Thymus (tissue), 11 donors: ENCODE results near the gene HSD17B12. TPM values are rescaled to one million over a fixed set of nuclear protein-coding genes. Genes with fewer than 3 reads are reported as not detected.

Experiments used
- DNase-seq, 9 donors: peaks; one replicate each; pipeline ENCODE4 v3.0.0-alpha.2; 2013; ENCODE audit warnings: low spot score in 9 of 9, low read depth in 6 of 9, missing footprints in 1 of 9
- H3K27ac ChIP-seq, 2 donors: one replicate each; pipeline ENCODE4 v1.5.1; 2013; ENCODE audit warnings: control low read depth in 1 of 2, low read depth in 1 of 2, low read length in 1 of 2, mild to moderate bottlenecking in 1 of 2, moderate library complexity in 1 of 2
- H3K27me3 ChIP-seq, 2 donors: one replicate each; pipeline ENCODE4 v1.5.1; 2013; ENCODE audit warnings: low read length in 1 of 2; ENCODE audit not compliant: control insufficient read depth in 2 of 2, insufficient read depth in 1 of 2
- H3K36me3 ChIP-seq, 2 donors: one replicate each; pipeline ENCODE4 v1.5.1; 2013; ENCODE audit warnings: low read length in 1 of 2, mild to moderate bottlenecking in 1 of 2, moderate library complexity in 1 of 2; ENCODE audit not compliant: control insufficient read depth in 2 of 2, insufficient read depth in 2 of 2
- H3K4me1 ChIP-seq, 2 donors: one replicate each; pipeline ENCODE4 v1.5.1; 2013; ENCODE audit warnings: low read length in 2 of 2; ENCODE audit not compliant: control insufficient read depth in 2 of 2, insufficient read depth in 2 of 2
- H3K4me3 ChIP-seq, 2 donors: one replicate each; pipeline ENCODE4 v1.5.1; 2013; ENCODE audit warnings: low read length in 2 of 2, control low read depth in 1 of 2, mild to moderate bottlenecking in 1 of 2
- H3K9me3 ChIP-seq, 2 donors: one replicate each; pipeline ENCODE4 v1.5.1; 2013; ENCODE audit warnings: low read length in 1 of 2, mild to moderate bottlenecking in 1 of 2; ENCODE audit not compliant: control insufficient read depth in 2 of 2, insufficient read depth in 1 of 2
- WGBS: extraction: QIAGEN DNeasy Blood & Tissue Kit; methylation state at CpG from one replicate; pipeline ENCODE4 v1.1.7; 2013; 5-methylcytosine and 5-hydroxymethylcytosine counted together
- polyA plus RNA-seq: library from polyadenylated mRNA; stranded (reverse); fragments of 200-250 nt; gene quantifications from one replicate; pipeline ENCODE4 v1.2.3, GENCODE V29; 2013
- total RNA-seq: library from RNA; stranded (reverse); fragments of 120-200 nt; gene quantifications from one replicate; pipeline ENCODE4 v1.2.4, GENCODE V29; 2013
- donor health status: healthy.

HSD17B12 gene
- total and polyA plus RNA-seq, 2 donors, result 18.8 to 32.1 TPM

GRCh38 chr11:43718373-43718772 lies 37.8 kb downstream of the HSD17B12 start:
- H3K9me3 ChIP-seq, result peaks cover 0 to 4% of the 10 kb centered on the region in 2 donors
- H3K4me3 ChIP-seq, result no peak overlapping the region
- WGBS, result 100% methylated on average over 1 of the region's 1 CpG

GRCh38 chr11:43723617-43724016 lies 43.1 kb downstream of the HSD17B12 start:
- Histone ChIP-seq H3K27me3 (no peaks in the 10 kb centered on the region), H3K4me1 (no peaks in the 10 kb centered on the region), H3K9me3 (no peaks in the 10 kb centered on the region), H3K36me3 (peaks cover 0 to 2% of the 10 kb centered on the region in 2 donors), H3K4me3 (no peak overlapping the region), H3K27ac (no peak overlapping the region)
- 91% methylated on average over 3 of the region's 3 CpGs for WGBS
- no peak for DNase-seq

More at GRCh38 chr11:43718373-43718772, 37.8 kb downstream of the HSD17B12 start:
- peaks cover 0 to 3% of the 10 kb centered on the region in 2 donors for H3K36me3 ChIP-seq
- DNase-seq, result no peak
- no peaks in the 10 kb centered on the region for H3K4me1 ChIP-seq
- no peak overlapping the region for H3K27ac ChIP-seq
- H3K27me3 ChIP-seq, result no peaks in the 10 kb centered on the region

- peaks cover 0 to 2% of the 10 kb centered on the region in 2 donors for H3K36me3 ChIP-seq
- 98% methylated on average over 3 of the region's 3 CpGs for WGBS
- no peak for DNase-seq
- no peaks in the 10 kb centered on the region for H3K4me1 ChIP-seq
- no peak overlapping the region for H3K27ac ChIP-seq
- no peak overlapping the region for H3K4me3 ChIP-seq
- H3K27me3 ChIP-seq, result no peaks in the 10 kb centered on the region
- H3K9me3 ChIP-seq, result no peaks in the 10 kb centered on the region
Observed at GRCh38 chr11:43732225-43732624, 51.7 kb downstream of the HSD17B12 start.

- WGBS, result 97% methylated on average over 12 of the region's 12 CpGs
- no peaks in the 10 kb centered on the region for H3K9me3 ChIP-seq
- H3K4me1 ChIP-seq, result no peaks in the 10 kb centered on the region
- H3K36me3 ChIP-seq, result peaks cover 0 to 2% of the 10 kb centered on the region in 2 donors
- DNase-seq, result no peak
- H3K4me3 ChIP-seq, result no peak overlapping the region
- no peak overlapping the region for H3K27ac ChIP-seq
- no peaks in the 10 kb centered on the region for H3K27me3 ChIP-seq
Observed at GRCh38 chr11:43734256-43734655, 53.7 kb downstream of the HSD17B12 start.

- Histone ChIP-seq H3K4me1 (no peaks in the 10 kb centered on the region), H3K36me3 (peaks cover 0 to 2% of the 10 kb centered on the region in 2 donors), H3K4me3 (no peak overlapping the region), H3K27ac (no peak overlapping the region), H3K27me3 (no peaks in the 10 kb centered on the region), H3K9me3 (no peaks in the 10 kb centered on the region)
- 97% methylated on average over 1 of the region's 1 CpG for whole genome bisulfite sequencing
- no peak for DNase-seq
Observed at GRCh38 chr11:43735115-43735514, 54.6 kb downstream of the HSD17B12 start.

- no peak overlapping the region for H3K4me3 ChIP-seq
- no peaks in the 10 kb centered on the region for H3K4me1 ChIP-seq
- no peak overlapping the region for H3K27ac ChIP-seq
- DNase-seq, result no peak
- peaks cover 0 to 2% of the 10 kb centered on the region in 2 donors for H3K36me3 ChIP-seq
- H3K9me3 ChIP-seq, result no peaks in the 10 kb centered on the region
- 93% methylated on average over 4 of the region's 4 CpGs for WGBS
- no peaks in the 10 kb centered on the region for H3K27me3 ChIP-seq
Observed at GRCh38 chr11:43735961-43736360, 55.4 kb downstream of the HSD17B12 start.

- 49% methylated on average over 5 of the region's 5 CpGs for WGBS
- no peaks in the 10 kb centered on the region for H3K9me3 ChIP-seq
- peaks cover 0 to 2% of the 10 kb centered on the region in 2 donors for H3K36me3 ChIP-seq
- peak in 1 of 9 donors; percentile 11 for DNase-seq
- no peak overlapping the region for H3K27ac ChIP-seq
- no peaks in the 10 kb centered on the region for H3K4me1 ChIP-seq
- no peaks in the 10 kb centered on the region for H3K27me3 ChIP-seq
- no peak overlapping the region for H3K4me3 ChIP-seq
Observed at GRCh38 chr11:43736502-43737200, 56.1 kb downstream of the HSD17B12 start.

GRCh38 chr11:43737201-43737590 lies 56.7 kb downstream of the HSD17B12 start:
- no peak overlapping the region for H3K27ac ChIP-seq

GRCh38 chr11:43738600-43739409 lies 58.3 kb downstream of the HSD17B12 start:
- 85% methylated on average over 6 of the region's 6 CpGs for WGBS
- H3K36me3 ChIP-seq, result peaks cover 0 to 2% of the 10 kb centered on the region in 2 donors
- H3K4me1 ChIP-seq, result no peaks in the 10 kb centered on the region

More at GRCh38 chr11:43737201-43737590, 56.7 kb downstream of the HSD17B12 start:
- H3K4me1 ChIP-seq, result no peaks in the 10 kb centered on the region
- H3K9me3 ChIP-seq, result no peaks in the 10 kb centered on the region
- no peak for DNase-seq
- no peak overlapping the region for H3K4me3 ChIP-seq
- peaks cover 0 to 2% of the 10 kb centered on the region in 2 donors for H3K36me3 ChIP-seq
- H3K27me3 ChIP-seq, result no peaks in the 10 kb centered on the region

More at GRCh38 chr11:43738600-43739409, 58.3 kb downstream of the HSD17B12 start:
- Histone ChIP-seq H3K27ac (no peak overlapping the region), H3K27me3 (no peaks in the 10 kb centered on the region), H3K4me3 (no peak overlapping the region), H3K9me3 (no peaks in the 10 kb centered on the region)
- DNase-seq, result no peak
